SK-N-SH (cell line): ENCODE data around the gene TRHDE. TPM values are rescaled to one million over a fixed set of nuclear protein-coding genes. Genes with fewer than 3 reads are reported as not detected.
"Not testable (repeated sequence)": the region's sequence is repeated elsewhere in the genome, so short reads cannot be mapped to it uniquely, and the experiment has no call there.

Experiments used
- CTCF ChIA-PET: fragments of 300-600, 350-600 bp; formaldehyde crosslinking; extraction: SDS; loops from one replicate; lab custom pipeline; 2021; lab: Yijun Ruan, JAX
- POLR2A ChIA-PET: fragments of 350-600 bp; sonication (Branson Sonifier 250); formaldehyde crosslinking; extraction: SDS; loops from one replicate; lab custom pipeline; 2020; ENCODE audit warnings: antibody characterized with exemption, inconsistent platforms; lab: Yijun Ruan, JAX
- DNase-seq: peaks from one replicate; pipeline ENCODE4 v3.0.0; 2012
- H2AFZ ChIP-seq: fragments of 200-600 bp; sonication (generic); 2 replicates; pipeline ENCODE4 v1.8.1; 2016; ENCODE audit warnings: antibody characterized with exemption, mild to moderate bottlenecking, low read depth
- H3F3A ChIP-seq: fragments of 200-600 bp; sonication (generic); replicated peaks from 2 replicates; pipeline ENCODE3; 2016; ENCODE audit warnings: antibody characterized with exemption, mild to moderate bottlenecking; ENCODE audit not compliant: insufficient read depth
- H3K27ac ChIP-seq, 2 experiments: fragments of 200-500 bp in 1 of 2; fragments of 200-600 bp in 1 of 2; sonication (Bioruptor generic) in 1 of 2; sonication (generic), shearing (Covaris generic) in 1 of 2; 2 replicates each; pipeline versions ENCODE4 v1.5.1 to v1.6.1; 2014 to 2016; ENCODE audit warnings: low read depth in 2 of 2, inconsistent platforms in 1 of 2, low read length in 1 of 2, mild to moderate bottlenecking in 1 of 2, mixed read lengths in 1 of 2
- H3K27me3 ChIP-seq: fragments of 200-600 bp; sonication (generic), shearing (Covaris generic); 2 replicates; pipeline ENCODE4 v1.6.1; 2016; ENCODE audit warnings: mixed run types; ENCODE audit not compliant: insufficient read depth
- H3K36me3 ChIP-seq, 2 experiments: fragments of 200-500 bp in 1 of 2; fragments of 200-600 bp in 1 of 2; sonication (Bioruptor generic) in 1 of 2; sonication (generic) in 1 of 2; replicated peaks in 1 of 2; 2 replicates each; pipeline versions ENCODE3 to v1.5.1; 2014 to 2016; ENCODE audit warnings: low read length in 1 of 2, mild to moderate bottlenecking in 1 of 2; ENCODE audit not compliant: insufficient read depth in 2 of 2, control insufficient read depth in 1 of 2
- H3K4me1 ChIP-seq, 2 experiments: fragments of 200-500 bp in 1 of 2; fragments of 200-600 bp in 1 of 2; sonication (Bioruptor generic) in 1 of 2; sonication (generic), shearing (Covaris generic) in 1 of 2; 2 replicates each; pipeline versions ENCODE4 v1.5.1 to v1.6.1; 2014 to 2016; ENCODE audit warnings: low read depth in 1 of 2, low read length in 1 of 2, mixed run types in 1 of 2; ENCODE audit not compliant: insufficient read depth in 2 of 2, control insufficient read depth in 1 of 2
- H3K4me2 ChIP-seq: fragments of 200-600 bp; sonication (generic), shearing (Covaris generic); 2 replicates; pipeline ENCODE4 v1.6.1; 2017; ENCODE audit warnings: mixed run types
- H3K4me3 ChIP-seq, 2 experiments: fragments of 200-500 bp in 1 of 2; fragments of 200-600 bp in 1 of 2; sonication (Bioruptor generic) in 1 of 2; sonication (generic), shearing (Covaris generic) in 1 of 2; 2 replicates each; pipeline versions ENCODE4 v1.5.1 to v1.8.1; 2014 to 2016; ENCODE audit warnings: low read depth in 2 of 2, inconsistent platforms in 1 of 2, low read length in 1 of 2, mild to moderate bottlenecking in 1 of 2, mixed read lengths in 1 of 2, moderate library complexity in 1 of 2
- H3K79me2 ChIP-seq: fragments of 200-600 bp; sonication (generic); 2 replicates; pipeline ENCODE4 v1.8.1; 2017; ENCODE audit warnings: mild to moderate bottlenecking; ENCODE audit not compliant: insufficient read depth
- H3K9ac ChIP-seq: fragments of 200-600 bp; sonication (generic); 2 replicates; pipeline ENCODE4 v1.6.1; 2017; ENCODE audit warnings: mixed run types
- H3K9me2 ChIP-seq: fragments of 200-600 bp; sonication (generic); 2 replicates; pipeline ENCODE4 v1.6.1; 2017; ENCODE audit warnings: mixed run types
- H3K9me3 ChIP-seq: fragments of 200-600 bp; sonication (generic); 2 replicates; pipeline ENCODE4 v1.6.1; 2017; ENCODE audit warnings: mixed run types, mild to moderate bottlenecking, moderate library complexity
- H4K20me1 ChIP-seq: fragments of 200-600 bp; sonication (generic); 2 replicates; pipeline ENCODE4 v1.6.1; 2017; ENCODE audit warnings: mild to moderate bottlenecking, mixed run types; ENCODE audit not compliant: insufficient read depth
- CHD2 ChIP-seq: fragments of 150-350 bp; IDR thresholded peaks from 2 replicates; pipeline ENCODE4 v1.6.1; 2018; ENCODE audit warnings: low read length; ENCODE audit not compliant: partially characterized antibody
- CTCF ChIP-seq: fragments of 200-600 bp; sonication (generic); IDR thresholded peaks from 2 replicates; pipeline ENCODE4 v1.6.1; 2017; ENCODE audit warnings: antibody characterized with exemption, mild to moderate bottlenecking, moderate library complexity
- FOSL2 ChIP-seq: IDR thresholded peaks from 2 replicates; pipeline ENCODE4 v1.4.0; 2012; ENCODE audit warnings: low read depth, mild to moderate bottlenecking, moderate library complexity, borderline replicate concordance
- GATA2 ChIP-seq: sonication (generic); formaldehyde crosslinking; IDR thresholded peaks from 2 replicates; pipeline ENCODE4 v1.5.0; 2020; ENCODE audit warnings: mild to moderate bottlenecking, missing genetic modification reagents
- MXI1 ChIP-seq: IDR thresholded peaks from 2 replicates; pipeline ENCODE4 v1.6.1; 2012; ENCODE audit warnings: mild to moderate bottlenecking, low read depth, low read length, improper control_type of control experiment
- NRF1 ChIP-seq: IDR thresholded peaks from 2 replicates; pipeline ENCODE4 v1.6.1; 2012; ENCODE audit warnings: low read depth, mild to moderate bottlenecking, low read length
- PBX3 ChIP-seq: IDR thresholded peaks from 2 replicates; pipeline ENCODE4; 2012
- POLR2AphosphoS5 ChIP-seq: IDR thresholded peaks from 2 replicates; pipeline ENCODE4 v1.6.1; 2012; ENCODE audit warnings: low read depth, low read length
- RAD21 ChIP-seq: IDR thresholded peaks from 2 replicates; pipeline ENCODE4 v1.6.1; 2012; ENCODE audit warnings: mild to moderate bottlenecking, low read length
- RCOR1 ChIP-seq: fragments of 150-350 bp; IDR thresholded peaks from 2 replicates; pipeline ENCODE4 v1.6.1; 2017; ENCODE audit warnings: antibody characterized with exemption, low read length
- SMC3 ChIP-seq: IDR thresholded peaks from 2 replicates; pipeline ENCODE4 v1.6.1; 2012; ENCODE audit warnings: low read depth, low read length, improper control_type of control experiment
- TAF1 ChIP-seq: IDR thresholded peaks from 2 replicates; pipeline ENCODE4 v1.6.1; 2012; ENCODE audit warnings: low read depth, mild to moderate bottlenecking, low read length, moderate library complexity, borderline replicate concordance
- TCF12 ChIP-seq: IDR thresholded peaks from 2 replicates; pipeline ENCODE4 v1.4.0; 2012
- USF1 ChIP-seq: IDR thresholded peaks from 2 replicates; pipeline ENCODE4 v1.4.0; 2012; ENCODE audit warnings: low read depth, borderline replicate concordance
- USF2 ChIP-seq: fragments of 150-350 bp; IDR thresholded peaks from 2 replicates; pipeline ENCODE4 v1.6.1; 2017; ENCODE audit warnings: antibody characterized with exemption, low read length, low read depth, borderline replicate concordance
- ZBTB33 ChIP-seq: IDR thresholded peaks from 2 replicates; pipeline ENCODE4 v1.4.0; 2012; ENCODE audit warnings: low read depth, borderline replicate concordance
- WGBS: methylation state at CpG from one replicate; pipeline ENCODE4 v1.1.6; 2017; ENCODE audit warnings: low lambda C conversion rate; 5-methylcytosine and 5-hydroxymethylcytosine counted together
- polyA plus RNA-seq, 3 experiments: library from polyadenylated mRNA; depleted of rRNA; stranded (reverse); fragments of >200 nt; gene quantifications; 2 replicates each; pipeline ENCODE4 v1.2.3, GENCODE V29; 2012

Gene TRHDE
- polyA plus RNA-seq, 1 of the 3 experiments (the other 2 are of a cell fraction): 0.46 TPM

GRCh38 chr12:72699362-72699761 is 427.2 kb downstream of the TRHDE start:
- Histone ChIP-seq H3K27me3 (no peaks in the 10 kb centered on the region), H3K79me2 (no peaks in the 10 kb centered on the region), H3K9me3 (no peaks in the 10 kb centered on the region), H3K4me2 (no peak overlapping the region), H3F3A (no peaks in the 10 kb centered on the region), H3K4me3 (no peak overlapping the region), H3K27ac (no peak overlapping the region), H3K36me3 (no peaks in the 10 kb centered on the region), H2AFZ (no peak overlapping the region), H3K4me1 (no peaks in the 10 kb centered on the region), H3K9ac (no peak overlapping the region), H4K20me1 (no peaks in the 10 kb centered on the region), H3K9me2 (no peaks in the 10 kb centered on the region)
- 56% methylated on average over 1 of the region's 1 CpG for WGBS
- CTCF ChIA-PET: no interaction called here
- POLR2A ChIA-PET: no interaction called here
- no peak for DNase-seq
- TF ChIP-seq MXI1: no peak
- TF ChIP-seq RCOR1: no peak
- TF ChIP-seq TAF1: no peak
- TF ChIP-seq GATA2 (CRISPR knock-in tag): no peak
- TF ChIP-seq TCF12: no peak
- TF ChIP-seq, all 33 proteins: peak for 0

- H3K79me2 ChIP-seq, POLR2A ChIA-PET, H3K4me2 ChIP-seq, DNase-seq, H3K9me3 ChIP-seq, H3K4me3 ChIP-seq, H3K9ac ChIP-seq, H3K9me2 ChIP-seq, CTCF ChIA-PET, H3K36me3 ChIP-seq, H3F3A ChIP-seq, H3K4me1 ChIP-seq, H3K27me3 ChIP-seq, H2AFZ ChIP-seq, H3K27ac ChIP-seq, H4K20me1 ChIP-seq: not testable (repeated sequence)
- WGBS: 61% methylated on average over 7 of the region's 11 CpGs
Observed at GRCh38 chr12:72712025-72712424, 439.9 kb downstream of the TRHDE start.

- CTCF ChIA-PET: no interaction called here
- TF ChIP-seq CTCF (no peak), PBX3 (no peak), SMC3 (no peak), USF2 (no peak), FOSL2 (no peak), ZBTB33 (no peak), GATA2 (CRISPR knock-in tag) (no peak), POLR2AphosphoS5 (no peak), TCF12 (no peak), CHD2 (no peak), RCOR1 (no peak), USF1 (no peak), RAD21 (no peak), NRF1 (no peak)
Observed at GRCh38 chr12:72716221-72716620, 444.1 kb downstream of the TRHDE start.

More at GRCh38 chr12:72716221-72716620, 444.1 kb downstream of the TRHDE start:
- Histone ChIP-seq H3K36me3 (no peaks in the 10 kb centered on the region), H4K20me1 (no peaks in the 10 kb centered on the region), H2AFZ (no peak overlapping the region), H3K4me3 (no peak overlapping the region), H3K4me2 (no peak overlapping the region), H3K79me2 (no peaks in the 10 kb centered on the region), H3K27ac (no peak overlapping the region), H3K9me3 (no peaks in the 10 kb centered on the region), H3K4me1 (no peaks in the 10 kb centered on the region), H3K27me3 (no peaks in the 10 kb centered on the region), H3K9me2 (no peaks in the 10 kb centered on the region), H3F3A (no peaks in the 10 kb centered on the region), H3K9ac (no peak overlapping the region)
- WGBS: 30% methylated on average over 2 of the region's 2 CpGs
- POLR2A ChIA-PET: no interaction called here
- no peak for DNase-seq
